Thymus (tissue), 11 donors: ENCODE data around the gene SCGB1D1. TPM values are rescaled to one million over a fixed set of nuclear protein-coding genes. Genes with fewer than 3 reads are reported as not detected.
"Not testable (repeated sequence)": the region's sequence is repeated elsewhere in the genome, so short reads cannot be mapped to it uniquely, and the experiment has no call there.

Source experiments
- DNase-seq, 9 donors: peaks; one replicate each; pipeline ENCODE4 v3.0.0-alpha.2; 2013; ENCODE audit warnings: low spot score in 9 of 9, low read depth in 6 of 9, missing footprints in 1 of 9
- H3K27ac ChIP-seq, 2 donors: one replicate each; pipeline ENCODE4 v1.5.1; 2013; ENCODE audit warnings: control low read depth in 1 of 2, low read depth in 1 of 2, low read length in 1 of 2, mild to moderate bottlenecking in 1 of 2, moderate library complexity in 1 of 2
- H3K27me3 ChIP-seq, 2 donors: one replicate each; pipeline ENCODE4 v1.5.1; 2013; ENCODE audit warnings: low read length in 1 of 2; ENCODE audit not compliant: control insufficient read depth in 2 of 2, insufficient read depth in 1 of 2
- H3K36me3 ChIP-seq, 2 donors: one replicate each; pipeline ENCODE4 v1.5.1; 2013; ENCODE audit warnings: low read length in 1 of 2, mild to moderate bottlenecking in 1 of 2, moderate library complexity in 1 of 2; ENCODE audit not compliant: control insufficient read depth in 2 of 2, insufficient read depth in 2 of 2
- H3K4me1 ChIP-seq, 2 donors: one replicate each; pipeline ENCODE4 v1.5.1; 2013; ENCODE audit warnings: low read length in 2 of 2; ENCODE audit not compliant: control insufficient read depth in 2 of 2, insufficient read depth in 2 of 2
- H3K4me3 ChIP-seq, 2 donors: one replicate each; pipeline ENCODE4 v1.5.1; 2013; ENCODE audit warnings: low read length in 2 of 2, control low read depth in 1 of 2, mild to moderate bottlenecking in 1 of 2
- H3K9me3 ChIP-seq, 2 donors: one replicate each; pipeline ENCODE4 v1.5.1; 2013; ENCODE audit warnings: low read length in 1 of 2, mild to moderate bottlenecking in 1 of 2; ENCODE audit not compliant: control insufficient read depth in 2 of 2, insufficient read depth in 1 of 2
- WGBS: extraction: QIAGEN DNeasy Blood & Tissue Kit; methylation state at CpG from one replicate; pipeline ENCODE4 v1.1.7; 2013; 5-methylcytosine and 5-hydroxymethylcytosine counted together
- polyA plus RNA-seq: library from polyadenylated mRNA; stranded (reverse); fragments of 200-250 nt; gene quantifications from one replicate; pipeline ENCODE4 v1.2.3, GENCODE V29; 2013
- total RNA-seq: library from RNA; stranded (reverse); fragments of 120-200 nt; gene quantifications from one replicate; pipeline ENCODE4 v1.2.4, GENCODE V29; 2013
- donor health status: healthy.

SCGB1D1 gene
- total and polyA plus RNA-seq, 2 donors = 1.6 to 9.3 TPM

DNA sequence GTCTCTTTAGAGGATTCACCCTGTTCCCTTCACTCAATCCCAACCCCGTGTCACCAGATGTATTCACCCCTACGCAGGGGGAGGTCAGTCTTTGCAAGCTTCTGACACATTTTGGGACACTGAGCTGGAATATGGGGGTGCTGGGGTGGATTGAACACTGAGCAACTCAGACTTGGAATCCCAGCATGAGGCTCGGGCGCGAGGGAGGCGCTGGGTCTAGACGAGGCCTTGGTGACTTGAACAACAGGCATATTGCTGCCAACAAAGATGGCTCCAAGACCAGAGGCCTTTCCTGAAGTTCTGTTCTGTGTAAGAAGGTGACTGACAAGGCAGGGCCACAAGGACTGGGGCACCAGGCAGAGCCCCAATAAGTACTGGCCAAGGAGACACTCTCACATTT, 15.4 kb downstream of the SCGB1D1 start:
- Histone ChIP-seq H3K9me3 (no peaks in the 10 kb centered on the region), H3K4me3 (no peak overlapping the region), H3K36me3 (no peaks in the 10 kb centered on the region), H3K27ac (no peak overlapping the region), H3K27me3 (peaks cover 0 to 2% of the 10 kb centered on the region in 2 donors), H3K4me1 (no peaks in the 10 kb centered on the region)
- WGBS = 93% methylated on average over 7 of the region's 7 CpGs
- DNase-seq = no peak

DNA sequence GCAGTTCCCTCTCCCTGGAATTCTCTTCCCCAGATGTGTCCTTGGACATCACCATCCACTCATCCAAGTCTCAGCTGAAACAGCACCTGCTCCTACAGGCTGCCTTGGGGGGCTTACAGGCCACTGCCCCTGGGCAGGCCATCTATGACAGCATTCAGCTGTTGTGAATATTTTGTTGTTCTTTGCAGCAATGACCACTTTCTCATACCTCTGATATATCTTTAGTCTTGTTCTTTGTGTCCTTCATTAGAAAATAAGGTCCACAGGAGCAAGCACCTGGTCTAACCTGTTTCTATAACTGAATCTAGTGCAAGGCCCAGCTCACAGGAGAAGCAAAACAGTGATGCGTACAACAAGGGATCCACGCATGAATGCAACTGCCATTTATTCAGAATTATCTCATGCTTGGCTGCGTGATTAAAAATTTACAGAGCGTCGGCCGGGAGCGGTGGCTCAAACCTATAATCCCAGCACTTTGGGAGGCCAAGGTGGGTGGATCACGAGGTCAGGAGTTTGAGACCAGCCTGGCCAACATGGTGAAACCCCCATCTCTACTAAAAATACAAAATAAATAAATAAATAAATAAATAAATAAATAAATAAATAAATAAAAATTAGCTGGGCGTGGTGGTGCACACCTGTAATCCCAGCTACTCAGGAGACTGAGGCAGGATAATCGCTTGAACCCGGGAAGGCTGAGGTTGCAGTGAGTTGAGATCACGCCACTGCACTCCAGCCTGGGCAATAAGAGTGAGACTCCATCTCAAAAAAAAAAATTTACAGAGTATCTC, 16.5 kb downstream of the SCGB1D1 start:
- H3K9me3 ChIP-seq, H3K4me1 ChIP-seq, H3K27me3 ChIP-seq, DNase-seq, H3K4me3 ChIP-seq, H3K36me3 ChIP-seq, H3K27ac ChIP-seq: not testable (repeated sequence)
- 96% methylated on average over 12 of the region's 12 CpGs for WGBS

DNA sequence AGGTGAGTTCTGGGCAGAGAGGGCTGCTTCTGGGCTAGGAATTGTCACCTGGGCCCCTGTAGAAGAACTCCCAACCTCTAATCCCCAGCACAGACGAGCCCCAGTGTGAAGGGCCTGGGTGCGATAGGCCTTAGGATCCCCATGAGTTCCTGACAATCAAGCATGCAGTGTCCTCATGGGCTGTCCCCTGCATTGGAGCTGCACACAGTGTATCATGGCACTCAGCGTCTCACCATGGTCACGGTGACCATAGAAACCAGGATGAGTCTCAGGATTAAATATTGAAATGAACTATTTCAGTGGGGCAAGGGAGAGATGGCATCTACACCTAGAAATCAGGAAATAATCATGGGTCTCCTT, 18.7 kb downstream of the SCGB1D1 start:
- Histone ChIP-seq H3K4me1 (no peaks in the 10 kb centered on the region), H3K9me3 (no peaks in the 10 kb centered on the region), H3K4me3 (no peak overlapping the region), H3K36me3 (no peaks in the 10 kb centered on the region), H3K27me3 (no peaks in the 10 kb centered on the region), H3K27ac (no peak overlapping the region)
- WGBS = 83% methylated on average over 4 of the region's 4 CpGs
- DNase-seq = no peak

DNA sequence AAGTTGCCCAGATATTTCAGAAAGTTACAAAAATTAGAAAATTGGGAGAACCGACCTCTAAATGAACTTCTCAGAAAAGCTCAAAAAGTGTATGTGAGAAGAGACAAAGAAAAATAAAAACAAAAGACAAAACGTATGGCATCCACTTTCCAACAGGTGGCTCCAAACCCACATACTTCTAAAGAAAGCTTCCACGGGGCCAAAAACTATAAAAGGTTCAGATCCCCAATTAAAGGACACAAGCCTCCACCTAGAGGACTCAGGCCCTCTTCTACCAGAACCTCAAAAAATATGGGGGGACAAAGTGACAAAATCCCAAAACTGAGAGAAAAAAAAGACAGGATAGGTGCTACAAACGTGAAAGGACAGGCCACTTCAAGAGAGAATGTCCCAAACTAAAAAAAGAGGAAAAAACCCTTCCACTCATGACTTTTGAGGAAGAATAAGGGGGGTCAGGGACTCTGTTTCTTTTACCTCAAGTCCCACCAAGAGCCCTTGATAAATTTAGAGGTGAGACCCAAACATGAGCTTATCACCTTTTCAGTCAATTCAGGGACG, 27.3 kb downstream of the SCGB1D1 start:
- Histone ChIP-seq H3K27ac (no peak overlapping the region), H3K27me3 (no peaks in the 10 kb centered on the region), H3K4me1 (no peaks in the 10 kb centered on the region), H3K4me3 (no peak overlapping the region), H3K36me3 (no peaks in the 10 kb centered on the region), H3K9me3 (no peaks in the 10 kb centered on the region)
- no peak for DNase-seq
- WGBS = 58% methylated on average over 5 of the region's 5 CpGs

DNA sequence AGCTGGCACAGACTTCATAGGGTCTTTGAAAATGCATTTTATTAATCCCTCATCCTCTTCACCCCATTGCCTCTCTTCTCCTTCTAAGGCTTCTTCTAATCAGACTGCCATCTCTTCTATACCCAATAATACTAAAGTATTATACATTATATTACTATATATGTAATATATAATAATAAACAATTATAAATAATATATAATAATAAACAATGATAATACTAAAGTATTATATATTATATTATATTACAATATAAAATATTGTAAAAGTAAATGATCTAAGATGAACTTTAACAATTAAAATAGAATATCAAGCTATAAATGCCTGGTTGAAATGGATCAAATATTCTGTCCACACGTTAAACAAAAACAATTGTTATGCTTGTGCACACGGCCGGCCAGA, 31.5 kb downstream of the SCGB1D1 start:
- WGBS = 96% methylated on average over 3 of the region's 3 CpGs
- Histone ChIP-seq H3K4me3 (no peak overlapping the region), H3K4me1 (no peaks in the 10 kb centered on the region), H3K36me3 (no peaks in the 10 kb centered on the region), H3K9me3 (peaks cover 0 to 1% of the 10 kb centered on the region in 2 donors), H3K27ac (no peak overlapping the region), H3K27me3 (no peaks in the 10 kb centered on the region)
- DNase-seq = no peak

DNA sequence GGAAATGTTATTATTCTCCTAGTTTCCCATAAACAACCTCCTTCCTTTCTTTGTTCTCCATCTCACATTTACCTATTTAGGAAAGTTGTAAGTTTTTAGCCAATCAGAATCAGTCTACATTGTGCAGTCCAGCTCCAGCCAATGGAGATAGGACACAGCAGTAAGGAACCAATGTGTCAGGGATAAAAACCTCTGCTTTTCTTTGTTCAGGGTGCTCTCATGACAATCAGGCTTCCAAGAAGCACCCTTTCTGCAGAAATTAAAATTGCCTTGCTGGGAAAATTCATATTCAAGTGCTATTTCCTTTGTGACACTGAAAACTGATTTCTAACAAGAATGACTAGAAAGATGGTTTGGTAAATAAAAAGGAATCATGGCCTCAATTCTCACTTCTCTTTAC, 33.1 kb downstream of the SCGB1D1 start:
- no peaks in the 10 kb centered on the region for H3K4me1 ChIP-seq
- H3K27me3 ChIP-seq = no peaks in the 10 kb centered on the region
- H3K27ac ChIP-seq = no peak overlapping the region
- no peak overlapping the region for H3K4me3 ChIP-seq
- DNase-seq = no peak
- peaks cover 0 to 1% of the 10 kb centered on the region in 2 donors for H3K9me3 ChIP-seq
- H3K36me3 ChIP-seq = no peaks in the 10 kb centered on the region

DNA sequence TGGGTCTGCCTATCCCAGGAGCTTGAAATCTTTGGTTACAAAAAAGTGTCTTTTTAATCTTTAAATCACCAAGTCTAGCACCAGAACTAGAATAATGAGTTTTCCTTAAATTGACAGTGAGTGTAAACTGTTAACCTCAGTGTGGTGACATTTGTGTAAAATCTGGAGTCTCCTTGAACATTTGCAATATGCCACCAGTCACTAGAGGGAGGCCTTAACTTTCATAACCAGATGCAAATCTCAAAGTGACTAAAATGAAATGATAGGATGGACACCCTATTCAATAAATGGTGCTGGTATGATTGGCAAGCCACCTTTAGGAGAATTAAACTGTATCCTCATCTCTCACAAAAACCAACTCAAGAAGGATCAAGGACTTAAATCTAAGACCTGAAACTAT, 43.7 kb downstream of the SCGB1D1 start:
- no peak overlapping the region for H3K4me3 ChIP-seq
- H3K4me1 ChIP-seq = no peaks in the 10 kb centered on the region
- DNase-seq = no peak
- H3K27me3 ChIP-seq = no peaks in the 10 kb centered on the region
- H3K27ac ChIP-seq = no peak overlapping the region
- no peaks in the 10 kb centered on the region for H3K9me3 ChIP-seq
- H3K36me3 ChIP-seq = no peaks in the 10 kb centered on the region

DNA sequence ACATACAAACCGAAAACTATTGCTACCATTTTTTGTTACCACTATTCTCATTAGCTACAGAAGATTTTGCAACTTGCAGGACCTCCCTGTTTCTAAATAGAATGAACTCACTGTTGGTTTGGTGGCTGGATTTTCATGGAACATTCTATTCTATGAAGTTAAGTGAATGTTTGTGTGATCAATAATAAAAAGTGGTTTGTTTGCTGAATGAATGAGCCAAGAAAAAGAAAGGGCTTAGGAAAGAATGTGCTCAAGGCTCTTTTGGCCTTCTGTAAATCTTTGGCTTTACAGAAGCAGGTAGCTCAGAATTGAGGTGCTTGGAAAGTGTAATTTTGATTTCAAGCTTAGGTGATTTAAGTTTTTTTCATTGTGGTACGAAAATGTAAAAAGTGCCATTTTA, 46.2 kb downstream of the SCGB1D1 start:
- 90% methylated on average over 2 of the region's 2 CpGs for WGBS
- H3K4me3 ChIP-seq = no peak overlapping the region
- no peaks in the 10 kb centered on the region for H3K36me3 ChIP-seq
- no peak overlapping the region for H3K27ac ChIP-seq
- no peaks in the 10 kb centered on the region for H3K4me1 ChIP-seq
- H3K9me3 ChIP-seq = no peaks in the 10 kb centered on the region
- no peak for DNase-seq
- H3K27me3 ChIP-seq = peaks cover 0 to 2% of the 10 kb centered on the region in 2 donors

DNA sequence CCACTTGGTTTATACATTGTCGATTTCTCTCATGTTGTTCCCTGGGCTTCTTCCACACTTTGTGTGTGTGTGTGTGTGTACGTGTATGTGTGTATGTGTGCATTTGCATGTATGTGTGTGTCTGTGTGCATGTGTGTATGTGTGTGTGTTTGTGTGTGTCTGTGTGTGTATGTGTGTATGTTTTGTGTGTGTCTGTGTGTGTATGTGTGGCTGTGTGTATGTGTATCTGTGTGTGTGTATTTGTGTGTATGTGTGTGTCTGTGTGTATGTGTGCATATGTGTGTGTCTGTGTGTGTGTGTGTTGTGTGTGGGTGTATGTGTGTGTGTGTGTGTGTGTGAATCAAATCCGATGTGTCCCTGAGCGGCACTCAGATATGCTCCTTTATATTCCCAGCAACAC, 47.5 kb downstream of the SCGB1D1 start:
- no peaks in the 10 kb centered on the region for H3K36me3 ChIP-seq
- H3K27me3 ChIP-seq = peaks cover 0 to 2% of the 10 kb centered on the region in 2 donors
- 71% methylated on average over 4 of the region's 4 CpGs for WGBS
- H3K4me1 ChIP-seq = no peaks in the 10 kb centered on the region
- H3K4me3 ChIP-seq = no peak overlapping the region
- no peak for DNase-seq
- H3K9me3 ChIP-seq = no peaks in the 10 kb centered on the region
- H3K27ac ChIP-seq = no peak overlapping the region
